H1 (cell line): ENCODE results near the gene PTGES2. TPM values are rescaled to one million over a fixed set of nuclear protein-coding genes. Genes with fewer than 3 reads are reported as not detected.

Source experiments
- CTCF ChIA-PET: fragments of 300-600 bp; sonication (Branson Sonifier 250); formaldehyde crosslinking; loops from one replicate; lab custom pipeline; 2021; ENCODE audit not compliant: partially characterized antibody; lab: Charles Lee
- POLR2A ChIA-PET: fragments of 300-600 bp; sonication (Branson Sonifier 250); formaldehyde crosslinking; loops from one replicate; lab custom pipeline; 2021; ENCODE audit warnings: inconsistent platforms; ENCODE audit not compliant: partially characterized antibody; lab: Charles Lee
- DNase-seq, 2 experiments: peaks; one replicate each; pipeline versions ENCODE4 v3.0.0 to v3.0.0-alpha.2; 2010 to 2022; ENCODE audit warnings: low spot score in 2 of 2, low read depth in 1 of 2, mixed read lengths in 1 of 2
- FAIRE-seq: peaks from 2 replicates; lab custom pipeline; 2011; peaks lifted over from hg19 to GRCh38; lab: Jason Lieb, UNC
- H2AFZ ChIP-seq: 2 replicates; pipeline ENCODE4 v1.8.1; 2012; ENCODE audit warnings: low read length, inconsistent platforms
- H2AK5ac ChIP-seq: 2 replicates; pipeline ENCODE4 v1.6.1; 2013; ENCODE audit warnings: low read depth, low read length
- H2BK120ac ChIP-seq: replicated peaks from 2 replicates; pipeline ENCODE3; 2013; ENCODE audit warnings: low read depth, low read length, inconsistent platforms
- H2BK12ac ChIP-seq: 2 replicates; pipeline ENCODE4 v1.6.1; 2013; ENCODE audit warnings: low read depth, low read length
- H2BK15ac ChIP-seq: 2 replicates; pipeline ENCODE4 v1.6.1; 2013; ENCODE audit warnings: low read length
- H2BK20ac ChIP-seq: 2 replicates; pipeline ENCODE4 v1.6.1; 2013; ENCODE audit warnings: low read length
- H2BK5ac ChIP-seq: 2 replicates; pipeline ENCODE4 v1.6.1; 2013; ENCODE audit warnings: low read depth, low read length
- H3K14ac ChIP-seq: 2 replicates; pipeline ENCODE4 v1.6.1; 2013; ENCODE audit warnings: inconsistent platforms; ENCODE audit not compliant: insufficient read length
- H3K18ac ChIP-seq: 2 replicates; pipeline ENCODE4 v1.6.1; 2013; ENCODE audit warnings: low read length; ENCODE audit errors: extremely low read depth
- H3K23ac ChIP-seq: 2 replicates; pipeline ENCODE4 v1.6.1; 2013; ENCODE audit warnings: inconsistent platforms; ENCODE audit not compliant: insufficient read length
- H3K23me2 ChIP-seq: 2 replicates; pipeline ENCODE4 v1.6.1; 2013; ENCODE audit warnings: low read depth, low read length
- H3K27ac ChIP-seq: 2 replicates; pipeline ENCODE4 v1.6.1; 2011; ENCODE audit warnings: low read depth, low read length, inconsistent platforms
- H3K27me3 ChIP-seq, 4 experiments: replicated peaks in 1 of 4; 1 replicate in 1 of 4; 2 replicates in 3 of 4; pipeline versions ENCODE4 v1.6.1 to v1.8.1; 2011 to 2013; ENCODE audit warnings: low read length in 3 of 4, mild to moderate bottlenecking in 3 of 4, inconsistent platforms in 2 of 4, mixed read lengths in 2 of 4, moderate library complexity in 1 of 4; ENCODE audit not compliant: control insufficient read depth in 3 of 4, insufficient read depth in 3 of 4; ENCODE audit errors: extremely low read depth in 1 of 4
- H3K36me3 ChIP-seq, 4 experiments: 2 replicates each; pipeline versions ENCODE4 v1.6.1 to v1.8.1; 2011 to 2013; ENCODE audit warnings: mild to moderate bottlenecking in 4 of 4, low read length in 3 of 4, moderate library complexity in 2 of 4, control low read depth in 1 of 4, inconsistent platforms in 1 of 4; ENCODE audit not compliant: insufficient read depth in 4 of 4, control insufficient read depth in 2 of 4
- H3K4ac ChIP-seq: replicated peaks from 2 replicates; pipeline ENCODE3; 2013; ENCODE audit warnings: low read length, low read depth, mixed read lengths, inconsistent platforms; ENCODE audit not compliant: insufficient read length
- H3K4me1 ChIP-seq, 4 experiments: replicated peaks in 1 of 4; 1 replicate in 1 of 4; 2 replicates in 3 of 4; pipeline versions ENCODE4 v1.6.1 to v1.8.1; 2011 to 2013; ENCODE audit warnings: low read length in 3 of 4, inconsistent platforms in 2 of 4, mixed read lengths in 1 of 4; ENCODE audit not compliant: insufficient read depth in 4 of 4, control insufficient read depth in 3 of 4
- H3K4me2 ChIP-seq, 2 experiments: 2 replicates each; pipeline versions ENCODE4 v1.6.1 to v1.8.1; 2011 to 2013; ENCODE audit warnings: low read depth in 2 of 2, low read length in 2 of 2, control low read depth in 1 of 2, inconsistent platforms in 1 of 2, mild to moderate bottlenecking in 1 of 2; ENCODE audit not compliant: insufficient read depth in 1 of 2
- H3K4me3 ChIP-seq, 4 experiments: fragments of 200-600, 300-600 bp in 1 of 4; sonication (generic), shearing (Covaris generic), sonication (Bioruptor Twin) in 1 of 4; 2 replicates each; pipeline versions ENCODE4 v1.5.1 to v1.8.1; 2011 to 2016; ENCODE audit warnings: low read length in 4 of 4, low read depth in 3 of 4, control low read depth in 2 of 4, inconsistent platforms in 2 of 4, mild to moderate bottlenecking in 2 of 4, mixed read lengths in 1 of 4, moderate library complexity in 1 of 4; ENCODE audit not compliant: insufficient read depth in 2 of 4; ENCODE audit errors: extremely low read depth in 1 of 4
- H3K56ac ChIP-seq: replicated peaks from 2 replicates; pipeline ENCODE3; 2013; ENCODE audit warnings: low read depth, mild to moderate bottlenecking, mixed read lengths, low read length, inconsistent platforms; ENCODE audit not compliant: insufficient read length
- H3K79me1 ChIP-seq: 2 replicates; pipeline ENCODE4 v1.6.1; 2013; ENCODE audit warnings: low read depth, low read length, control low read depth
- H3K79me2 ChIP-seq, 2 experiments: 2 replicates each; pipeline versions ENCODE4 v1.6.1 to v1.8.1; 2012 to 2013; ENCODE audit warnings: low read length in 2 of 2, mild to moderate bottlenecking in 2 of 2, inconsistent platforms in 1 of 2; ENCODE audit not compliant: insufficient read depth in 2 of 2, control insufficient read depth in 1 of 2
- H3K9ac ChIP-seq, 4 experiments: replicated peaks in 1 of 4; 1 replicate in 1 of 4; 2 replicates in 3 of 4; pipeline versions ENCODE4 v1.6.1 to v1.8.1; 2011 to 2013; ENCODE audit warnings: low read depth in 3 of 4, low read length in 3 of 4, control low read depth in 2 of 4, mild to moderate bottlenecking in 2 of 4, moderate library complexity in 2 of 4, inconsistent platforms in 1 of 4; ENCODE audit errors: extremely low read depth in 1 of 4
- H3K9me3 ChIP-seq, 2 experiments: 2 replicates each; pipeline versions ENCODE4 v1.6.1 to v1.8.1; 2012 to 2013; ENCODE audit warnings: mild to moderate bottlenecking in 2 of 2, moderate library complexity in 2 of 2, control low read depth in 1 of 2, inconsistent platforms in 1 of 2, low read depth in 1 of 2, low read length in 1 of 2, mixed read lengths in 1 of 2; ENCODE audit not compliant: insufficient read depth in 2 of 2
- H4K20me1 ChIP-seq, 2 experiments: replicated peaks in 1 of 2; 2 replicates each; pipeline versions ENCODE3 to v1.8.1; 2011 to 2013; ENCODE audit warnings: inconsistent platforms in 2 of 2, low read length in 2 of 2, mild to moderate bottlenecking in 1 of 2; ENCODE audit not compliant: insufficient read depth in 2 of 2, control insufficient read depth in 1 of 2
- H4K5ac ChIP-seq: 2 replicates; pipeline ENCODE4 v1.6.1; 2013; ENCODE audit warnings: low read length, low read depth, mixed read lengths, inconsistent platforms; ENCODE audit not compliant: insufficient read length
- H4K8ac ChIP-seq: 2 replicates; pipeline ENCODE4 v1.8.0; 2013; ENCODE audit warnings: mild to moderate bottlenecking, moderate library complexity, low read length, inconsistent platforms; ENCODE audit not compliant: insufficient read depth; ENCODE audit errors: extremely low read depth
- H4K91ac ChIP-seq: replicated peaks from 2 replicates; pipeline ENCODE3; 2013; ENCODE audit warnings: low read length, mixed read lengths, inconsistent platforms; ENCODE audit not compliant: insufficient read length
- ATF2 ChIP-seq: IDR thresholded peaks from 2 replicates; pipeline ENCODE4 v1.6.1; 2012; ENCODE audit warnings: low read length, inconsistent platforms
- CBX8 ChIP-seq: fragments of 300-800, 300-1000 bp; sonication (generic); IDR thresholded peaks from 2 replicates; pipeline ENCODE4 v1.7.1; 2016; ENCODE audit warnings: low read depth, low read length, borderline replicate concordance
- EGR1 ChIP-seq: IDR thresholded peaks from 2 replicates; pipeline ENCODE4 v1.6.1; 2011; ENCODE audit warnings: low read depth, low read length, borderline replicate concordance
- JUN ChIP-seq: IDR thresholded peaks from 2 replicates; pipeline ENCODE4 v1.6.1; 2011; ENCODE audit warnings: low read depth, mild to moderate bottlenecking, improper control_type of control experiment, low read length
- JUND ChIP-seq: IDR thresholded peaks from 2 replicates; pipeline ENCODE4 v1.6.1; 2011; ENCODE audit warnings: mild to moderate bottlenecking, improper control_type of control experiment, low read length
- TEAD4 ChIP-seq: IDR thresholded peaks from 2 replicates; pipeline ENCODE4 v1.6.1; 2012; ENCODE audit warnings: low read depth, low read length, inconsistent platforms, mixed read lengths
- WGBS, 2 experiments: shearing (Covaris generic) in 1 of 2; methylation state at CpG; one replicate each; pipeline versions ENCODE4 v1.1.6 to v1.1.7; 2013 to 2015; ENCODE audit warnings: low lambda C conversion rate in 2 of 2, mixed read lengths in 2 of 2, inconsistent platforms in 1 of 2, low coverage in 1 of 2, missing lambda C conversion rate in 1 of 2; ENCODE audit not compliant: insufficient replicate concordance in 2 of 2, insufficient coverage in 1 of 2, insufficient read length in 1 of 2; ENCODE audit errors: extremely low coverage in 1 of 2, missing lambda C conversion rate in 1 of 2; 5-methylcytosine and 5-hydroxymethylcytosine counted together
- polyA plus RNA-seq, 7 experiments: library from polyadenylated mRNA; depleted of rRNA in 3 of 7; stranded (reverse) in 5 of 7; unstranded in 2 of 7; fragments of >200 nt in 5 of 7; fragments of 200-250 nt in 2 of 7; gene quantifications; 1 replicate in 5 of 7; 2 replicates in 1 of 7; 4 replicates in 1 of 7; pipeline versions ENCODE4 v1.2.1 to v1.2.3, GENCODE V29; 2011 to 2013; ENCODE audit warnings: missing spikeins in 2 of 7, mixed read lengths in 2 of 7
- total RNA-seq: library from RNA; stranded (reverse); fragmentation: NEBNext Ultra II Directional; extraction: Animal tissue kit (Norgen Biotek cat#: 25700); gene quantifications from 2 replicates; pipeline ENCODE4 v1.2.1, GENCODE V29; 2021

Gene PTGES2
- total and polyA plus RNA-seq, 2 of the 8 experiments (the other 6 are each of a cell fraction or from before 2014, with no cell fraction given) = 80.7 to 81.2 TPM

GRCh38 chr9:128115187-128116103, 12.1 kb downstream of the PTGES2 start:
- ChIA-PET POLR2A (interaction anchor here (0.6 to 5.9 kb wide), 6 partner anchors 10 to 548 kb away, joined by 3 to 119 read pairs (median 4); partner anchors contain the start of gene PTGES2), CTCF (interaction anchor here (0.5 to 9.1 kb wide), 14 partner anchors 9 to 173 kb away, joined by 3 to 114 read pairs (median 8); partner anchors contain the start of genes NAIF1, PTGES2 and SLC25A25)
- no peaks in the 10 kb centered on the region for H3K79me1 ChIP-seq
- no peak overlapping the region for H2BK120ac ChIP-seq
- 89% methylated on average over 26 of the region's 26 CpGs; no CpG with 5 or more reads in 1 of the 2 experiments for WGBS, 2 experiments
- DNase-seq (no peak), FAIRE-seq (no peak)
- no peaks in the 10 kb centered on the region for H3K9me3 ChIP-seq
- H3K4me2 ChIP-seq = no peak overlapping the region
- H3K79me2 ChIP-seq = no peaks in the 10 kb centered on the region
- 0 out of 2 replicates have a peak overlapping the region, but pooled peaks have one; percentile 5 for H4K8ac ChIP-seq
- no peak overlapping the region for H3K14ac ChIP-seq
- no peak overlapping the region for H2AK5ac ChIP-seq
- no peak overlapping the region for H3K23ac ChIP-seq
- H2BK15ac ChIP-seq = no peak overlapping the region
- H4K91ac ChIP-seq = no peak overlapping the region
- H4K20me1 ChIP-seq = peaks cover 3 to 10% of the 10 kb centered on the region in 2 experiments
- no peak overlapping the region for H2BK12ac ChIP-seq
- H2AFZ ChIP-seq = no peak overlapping the region
- no peak overlapping the region for H3K18ac ChIP-seq
- TF ChIP-seq JUND (no peak), CBX8 (no peak), ATF2 (no peak), TEAD4 (no peak), JUN (no peak), EGR1 (no peak)
- H3K36me3 ChIP-seq = peaks cover 0 to 3% (median 0%) of the 10 kb centered on the region in 4 experiments; a peak in 3 of 8 replicates
- H3K27me3 ChIP-seq = no peaks in the 10 kb centered on the region
- no peaks in the 10 kb centered on the region for H3K23me2 ChIP-seq
- H4K5ac ChIP-seq = no peak overlapping the region
- H3K27ac ChIP-seq = no peak overlapping the region
- no peak overlapping the region for H3K4ac ChIP-seq
- no peak overlapping the region for H2BK20ac ChIP-seq
- H3K56ac ChIP-seq = no peak overlapping the region
- H3K4me1 ChIP-seq = peaks cover 0 to 4% (median under 1%) of the 10 kb centered on the region in 4 experiments; a peak in 3 of 7 replicates
- no peak overlapping the region for H3K9ac ChIP-seq
- no peak overlapping the region for H2BK5ac ChIP-seq
- H3K4me3 ChIP-seq = no peak overlapping the region
